Measurements from ENCODE around the gene NAPG. TPM values are rescaled to one million over a fixed set of nuclear protein-coding genes. Genes with fewer than 3 reads are reported as not detected.

The NAPG gene
- total and polyA plus RNA-seq, 2 donors (not counting 3 experiments of a cell fraction or from before 2014, with no cell fraction given): 10.8 to 34.1 TPM

DNA sequence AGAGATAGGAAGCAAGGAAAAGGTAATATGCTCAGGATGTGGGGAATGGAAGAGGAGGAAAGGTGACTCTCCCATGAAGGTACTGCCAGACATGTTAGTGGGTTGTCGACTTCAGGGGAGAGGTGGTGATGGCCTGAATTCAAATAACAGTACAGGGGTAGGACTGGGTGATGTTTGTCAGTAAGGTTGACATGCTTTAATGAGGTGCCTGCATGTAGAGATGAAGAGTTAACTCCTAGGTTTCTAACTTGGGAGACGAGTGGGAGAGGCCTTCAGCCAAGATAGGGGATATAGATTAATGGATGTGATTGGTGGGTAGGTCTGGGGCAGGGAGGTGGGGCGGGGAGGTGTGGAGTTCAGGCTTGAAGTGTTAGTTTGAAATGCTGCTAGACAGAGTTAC lies 2.6 kb downstream of the NAPG start:
- intact Hi-C loops (cut with micrococcal nuclease) (loop anchor here (10.0 kb wide), 2 partner anchors 254 to 914 kb away; partner anchors contain the start of gene PPP4R1), dilution Hi-C loops (cut with MboI; ENCODE audit: extremely low pct_ligation_motif_present, low sequenced_read_pairs) (no loop called here)
- peaks cover 53% of the 10 kb centered on the region for H3K79me2 ChIP-seq (ENCODE audit: control insufficient read depth, insufficient read depth, low read length)
- H3K4me1 ChIP-seq (ENCODE audit: control insufficient read depth, extremely low read depth, insufficient read depth, low read length): peaks cover 7% of the 10 kb centered on the region
- no peaks in the 10 kb centered on the region for H3K27me3 ChIP-seq (ENCODE audit: control insufficient read depth in 2 of 2, insufficient read depth in 2 of 2, low read length in 2 of 2)
- ChIA-PET POLR2A (interaction anchor here (0.5 kb wide), 1 partner anchor 15 kb away, joined by 4 read pairs; no protein-coding TSS in a partner anchor), CTCF (interaction anchor here (1.4 kb wide), 1 partner anchor 16 kb away, joined by 4 read pairs; no protein-coding TSS in a partner anchor)
- H3K4me2 ChIP-seq (ENCODE audit: insufficient read depth, low read length): no peak overlapping the region
- H4K20me1 ChIP-seq (replicated peaks; ENCODE audit: control insufficient read depth, extremely low read depth, insufficient read depth, low read length): peaks cover 6% of the 10 kb centered on the region
- no peak overlapping the region for H3K4me3 ChIP-seq (replicated peaks in 1 of 3; ENCODE audit: insufficient read depth in 1 of 3, low read depth in 1 of 3, low read length in 3 of 3)
- no peak overlapping the region for H2AFZ ChIP-seq (ENCODE audit: low read depth, low read length)
- no peak overlapping the region for H3K27ac ChIP-seq (ENCODE audit: insufficient read depth, low read depth, low read length)
- no TSS peak for BruUV-seq (replicated peaks)
- FAIRE-seq (no peak), DNase-seq (ENCODE audit: low read depth, low spot score) (no peak)
- TF ChIP-seq, protein P1, sequence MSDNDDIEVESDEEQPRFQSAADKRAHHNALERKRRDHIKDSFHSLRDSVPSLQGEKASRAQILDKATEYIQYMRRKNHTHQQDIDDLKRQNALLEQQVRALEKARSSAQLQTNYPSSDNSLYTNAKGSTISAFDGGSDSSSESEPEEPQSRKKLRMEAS (IDR thresholded peaks at IDR 0.05; ENCODE audit: insufficient read depth, insufficient read length): no peak
- TF ChIP-seq MYC (IDR thresholded peaks at IDR 0.05; ENCODE audit: low read depth, low read length) (no peak), CTCF (IDR thresholded peaks at IDR 0.05; ENCODE audit: extremely low read depth in 1 of 2, insufficient read depth in 1 of 2, low read depth in 1 of 2, low read length in 2 of 2) (no peak)
- H3K9ac ChIP-seq (replicated peaks; ENCODE audit: extremely low read depth, insufficient read depth, low read length): no peak overlapping the region
- peaks cover 2% of the 10 kb centered on the region for H3K9me1 ChIP-seq (replicated peaks; ENCODE audit: control insufficient read depth, extremely low read depth, insufficient read depth, low read length)
- H3K9me3 ChIP-seq (replicated peaks; ENCODE audit: control insufficient read depth, insufficient read depth, low read length): no peaks in the 10 kb centered on the region
- no peaks in the 10 kb centered on the region for H3K36me3 ChIP-seq (ENCODE audit: control insufficient read depth in 2 of 2, extremely low read depth in 1 of 2, insufficient read depth in 2 of 2, low read length in 2 of 2)

DNA sequence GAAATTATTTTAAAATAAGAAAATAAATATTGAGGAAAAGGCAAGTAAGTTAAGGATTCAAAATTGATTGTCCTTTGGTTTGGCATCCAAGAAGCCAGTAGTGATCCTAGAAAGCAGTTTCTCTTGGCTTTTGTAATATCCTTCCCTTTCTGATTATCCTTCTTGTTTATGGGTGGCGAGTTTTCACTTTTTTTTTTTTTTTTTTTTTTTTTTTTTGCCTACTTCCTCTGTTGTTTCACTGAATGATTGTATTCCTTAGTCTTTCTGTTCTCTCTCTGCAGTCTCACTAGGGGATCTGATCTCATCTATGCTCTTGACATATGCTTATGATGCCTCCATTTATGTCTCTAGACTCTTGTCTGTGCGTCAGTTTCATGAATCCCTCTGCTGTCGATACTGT lies 4.2 kb downstream of the NAPG start:
- Histone ChIP-seq H3K79me2 (ENCODE audit: control insufficient read depth, insufficient read depth, low read length) (peaks cover 57% of the 10 kb centered on the region), H3K36me3 (ENCODE audit: control insufficient read depth in 2 of 2, extremely low read depth in 1 of 2, insufficient read depth in 2 of 2, low read length in 2 of 2) (no peaks in the 10 kb centered on the region), H3K4me2 (ENCODE audit: insufficient read depth, low read length) (no peak overlapping the region), H3K4me1 (ENCODE audit: control insufficient read depth, extremely low read depth, insufficient read depth, low read length) (peaks cover 7% of the 10 kb centered on the region), H3K27ac (ENCODE audit: insufficient read depth, low read depth, low read length) (no peak overlapping the region), H3K9me1 (replicated peaks; ENCODE audit: control insufficient read depth, extremely low read depth, insufficient read depth, low read length) (peaks cover 2% of the 10 kb centered on the region), H3K4me3 (replicated peaks in 1 of 3; ENCODE audit: insufficient read depth in 1 of 3, low read depth in 1 of 3, low read length in 3 of 3) (no peak overlapping the region), H3K9ac (replicated peaks; ENCODE audit: extremely low read depth, insufficient read depth, low read length) (no peak overlapping the region), H2AFZ (ENCODE audit: low read depth, low read length) (no peak overlapping the region), H3K9me3 (replicated peaks; ENCODE audit: control insufficient read depth, insufficient read depth, low read length) (no peaks in the 10 kb centered on the region), H3K27me3 (ENCODE audit: control insufficient read depth in 2 of 2, insufficient read depth in 2 of 2, low read length in 2 of 2) (no peaks in the 10 kb centered on the region), H4K20me1 (replicated peaks; ENCODE audit: control insufficient read depth, extremely low read depth, insufficient read depth, low read length) (peaks cover 8% of the 10 kb centered on the region)
- no peak for DNase-seq (ENCODE audit: low read depth, low spot score)
- ChIA-PET CTCF (no interaction called here), POLR2A (no interaction called here)
- BruUV-seq (replicated peaks): no TSS peak
- TF ChIP-seq MYC (IDR thresholded peaks at IDR 0.05; ENCODE audit: low read depth, low read length) (no peak), EZH2 (IDR thresholded peaks at IDR 0.05; ENCODE audit: borderline replicate concordance, low read depth, low read length, severe bottlenecking) (no peak), FOS (IDR thresholded peaks at IDR 0.05; ENCODE audit: borderline replicate concordance, insufficient read depth, low read length) (no peak), GATA2 (IDR thresholded peaks at IDR 0.05; ENCODE audit: insufficient read depth, insufficient read length, low read depth, low read length) (no peak), JUN (IDR thresholded peaks at IDR 0.05; ENCODE audit: borderline replicate concordance, insufficient read depth, insufficient read length, low read depth) (no peak), POLR2AphosphoS5 (IDR thresholded peaks at IDR 0.05; ENCODE audit: insufficient read depth, low read depth, low read length) (no peak), POLR2A (IDR thresholded peaks at IDR 0.05; ENCODE audit: low read depth, low read length) (no peak), CTCF (IDR thresholded peaks at IDR 0.05; ENCODE audit: extremely low read depth in 1 of 2, insufficient read depth in 1 of 2, low read depth in 1 of 2, low read length in 2 of 2) (no peak)
- TF ChIP-seq, protein P1 (IDR thresholded peaks at IDR 0.05; ENCODE audit: insufficient read depth, insufficient read length): no peak
- no peak for FAIRE-seq
- intact Hi-C loops (cut with micrococcal nuclease) (no loop called here), dilution Hi-C loops (cut with MboI; ENCODE audit: extremely low pct_ligation_motif_present, low sequenced_read_pairs) (no loop called here)
